HepG2 (cell line): Measurements from ENCODE around the gene RAD17. TPM values are rescaled to one million over a fixed set of nuclear protein-coding genes. Genes with fewer than 3 reads are reported as not detected.

Experiments used
- CREBL2 ChIP-seq: sonication (generic); formaldehyde crosslinking; IDR thresholded peaks from 2 replicates; pipeline ENCODE4 v1.8.1; 2023; ENCODE audit warnings: missing genetic modification reagents, mild to moderate bottlenecking, borderline replicate concordance
- GMEB1 ChIP-seq: sonication (generic); formaldehyde crosslinking; IDR thresholded peaks from 2 replicates; pipeline ENCODE4 v1.5.1; 2020; ENCODE audit warnings: missing genetic modification reagents, mild to moderate bottlenecking, borderline replicate concordance
- KAT8 ChIP-seq: IDR thresholded peaks from 2 replicates; pipeline ENCODE4 v1.6.1; 2016; ENCODE audit warnings: missing genetic modification reagents, missing compliant biosample characterization
- MXI1 ChIP-seq: IDR thresholded peaks from 3 replicates; pipeline ENCODE4 v1.6.1; 2012; ENCODE audit warnings: low read depth, low read length, inconsistent platforms, borderline replicate concordance
- NFE2L1 ChIP-seq: sonication (generic); formaldehyde crosslinking; IDR thresholded peaks from 2 replicates; pipeline ENCODE4 v1.4.0; 2020; ENCODE audit warnings: missing genetic modification reagents, mild to moderate bottlenecking, borderline replicate concordance
- RARA ChIP-seq: IDR thresholded peaks from 2 replicates; pipeline ENCODE4 v1.6.1; 2016; ENCODE audit warnings: missing genetic modification reagents, missing compliant biosample characterization
- SP140L ChIP-seq: sonication (generic); formaldehyde crosslinking; IDR thresholded peaks from 2 replicates; pipeline ENCODE4 v1.4.0; 2020; ENCODE audit warnings: missing genetic modification reagents, borderline replicate concordance
- ZNF142 ChIP-seq: sonication (generic); formaldehyde crosslinking; IDR thresholded peaks from 2 replicates; pipeline ENCODE4 v1.4.0; 2020; ENCODE audit warnings: missing genetic modification reagents
- ZNF205 ChIP-seq: IDR thresholded peaks from 2 replicates; pipeline ENCODE4 v1.6.1; 2018; ENCODE audit warnings: missing biosample characterization, missing genetic modification reagents
- ZNF24 ChIP-seq: fragments of 450-650 bp; IDR thresholded peaks from 2 replicates; pipeline ENCODE4 v1.6.1; 2017; ENCODE audit warnings: antibody characterized with exemption, mild to moderate bottlenecking
- ZNF260 ChIP-seq: sonication (generic); formaldehyde crosslinking; IDR thresholded peaks from 2 replicates; pipeline ENCODE4 v1.4.0; 2020; ENCODE audit warnings: missing genetic modification reagents, low read depth, mild to moderate bottlenecking, borderline replicate concordance
- ZNF275 ChIP-seq: sonication (generic); formaldehyde crosslinking; IDR thresholded peaks from 2 replicates; pipeline ENCODE4 v1.8.0; 2022; ENCODE audit warnings: missing genetic modification reagents, mild to moderate bottlenecking, inconsistent platforms, borderline replicate concordance
- ZNF335 ChIP-seq: sonication (generic); formaldehyde crosslinking; IDR thresholded peaks from 2 replicates; pipeline ENCODE4 v1.4.0; 2020; ENCODE audit warnings: missing genetic modification reagents
- ZNF512B ChIP-seq: sonication (generic); formaldehyde crosslinking; IDR thresholded peaks from 2 replicates; pipeline ENCODE4 v1.5.1; 2020; ENCODE audit warnings: missing genetic modification reagents, mild to moderate bottlenecking, borderline replicate concordance
- ZNF572 ChIP-seq: sonication (generic); formaldehyde crosslinking; IDR thresholded peaks from 2 replicates; pipeline ENCODE4 v1.5.1; 2020; ENCODE audit warnings: mild to moderate bottlenecking, missing genetic modification reagents
- ZNF83 ChIP-seq: sonication (generic); formaldehyde crosslinking; IDR thresholded peaks from 2 replicates; pipeline ENCODE4 v1.4.0; 2020; ENCODE audit warnings: missing genetic modification reagents, mild to moderate bottlenecking, borderline replicate concordance
- polyA plus RNA-seq, 8 experiments: library from polyadenylated mRNA; depleted of rRNA in 3 of 8; stranded (reverse) in 7 of 8; unstranded in 1 of 8; fragments of >200 nt; fragmentation: Illumina TruSeq in 4 of 8; extraction: Trizol in 4 of 8; gene quantifications; 2 replicates each; pipeline versions ENCODE4 v1.2.1 to v1.2.3, GENCODE V29; 2011 to 2016; ENCODE audit warnings: low read depth in 4 of 8, missing spikeins in 1 of 8, mixed read lengths in 1 of 8; ENCODE audit not compliant: insufficient read depth in 1 of 8
- total RNA-seq, 5 experiments: library from RNA; depleted of rRNA; stranded (reverse); fragments of >200 nt; fragmentation: Illumina TruSeq; extraction: Trizol; gene quantifications; 2 replicates each; pipeline ENCODE4 v1.2.3, GENCODE V29; 2016; ENCODE audit warnings: low read depth in 1 of 5

The RAD17 gene
- total and polyA plus RNA-seq, 2 of the 13 experiments (the other 11 are each of a cell fraction or from before 2014, with no cell fraction given) = 24.0 to 25.9 TPM

- no peak for TF ChIP-seq SP140L (CRISPR knock-in tag)
- TF ChIP-seq NFE2L1 (CRISPR knock-in tag) = peak; percentile 78; the same call in 1 of the 2 replicates
- TF ChIP-seq RARA (CRISPR knock-in tag) = 0 out of 2 replicates have a peak, but pooled peaks have one; percentile 6
- 0 out of 2 replicates have a peak, but pooled peaks have one; percentile 66 for TF ChIP-seq ZNF142 (CRISPR knock-in tag)
- peak; percentile 78 for TF ChIP-seq GMEB1 (CRISPR knock-in tag)
- no peak for TF ChIP-seq ZNF83 (CRISPR knock-in tag)
- TF ChIP-seq MXI1 = peak; percentile 80; the same call in 2 of the 3 replicates
- no peak for TF ChIP-seq ZNF260 (CRISPR knock-in tag)
- TF ChIP-seq CREBL2 (CRISPR knock-in tag) = no peak
- TF ChIP-seq ZNF24 = no peak; the same call in 1 of the 2 replicates
- TF ChIP-seq ZNF512B (CRISPR knock-in tag) = no peak
- no peak for TF ChIP-seq ZNF572 (CRISPR knock-in tag)
- 0 out of 2 replicates have a peak, but pooled peaks have one; percentile 35 for TF ChIP-seq ZNF205
- TF ChIP-seq KAT8 (CRISPR knock-in tag) = peak; percentile 95
- peak; percentile 87 for TF ChIP-seq ZNF275
- peak; percentile 100 for TF ChIP-seq ZNF335
Observed at GRCh38 chr5:69369340-69370121, at the start of gene RAD17, which contains the start of the genes AK6 and TAF9 (continued).
